ENCODE measurements around the gene DGKI. TPM values are rescaled to one million over a fixed set of nuclear protein-coding genes. Genes with fewer than 3 reads are reported as not detected.

DGKI gene
- polyA plus RNA-seq, 2 of the 4 experiments (the other 2 are of a cell fraction): 0.05 to 0.08 TPM

DNA sequence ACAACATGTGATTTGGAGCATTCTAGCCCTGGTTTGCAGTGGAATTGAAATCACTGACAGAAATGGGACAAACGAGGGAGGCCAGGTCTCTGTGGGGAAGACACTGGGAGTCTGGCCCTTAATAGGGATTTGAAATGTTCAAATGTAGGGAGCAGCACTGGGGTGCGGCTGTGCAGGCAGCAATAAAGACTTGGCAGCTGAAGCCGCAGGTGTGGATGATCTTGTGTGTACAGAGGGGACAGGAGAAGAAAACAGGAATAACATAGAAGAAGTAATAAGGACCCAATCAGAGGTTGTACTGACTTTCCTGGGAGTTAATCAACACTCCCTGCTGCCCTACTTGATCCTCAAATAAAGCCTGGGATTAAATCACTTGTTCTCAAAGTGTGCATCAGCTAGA, 375.6 kb downstream of the DGKI start:
- H3K4me2 ChIP-seq: no peak overlapping the region
- 0% methylated on average over 3 of the region's 3 CpGs for WGBS (ENCODE audit: missing lambda C conversion rate)
- H3K9me3 ChIP-seq: no peaks in the 10 kb centered on the region
- H3K4me1 ChIP-seq: no peaks in the 10 kb centered on the region
- ChIA-PET POLR2A (no interaction called here), CTCF (interaction anchor here (1.1 kb wide), 1 partner anchor 17 kb away, joined by 3 read pairs; no protein-coding TSS in a partner anchor)
- TF ChIP-seq MAZ (IDR thresholded peaks at IDR 0.05; ENCODE audit: borderline replicate concordance, low read depth, low read length) (no peak), SMC3 (IDR thresholded peaks at IDR 0.05) (no peak), CBX2 (IDR thresholded peaks at IDR 0.05; ENCODE audit: borderline replicate concordance, low read depth) (no peak), BHLHE40 (IDR thresholded peaks at IDR 0.05; ENCODE audit: low read depth, low read length) (no peak), HOXA7 (CRISPR knock-in tag; IDR thresholded peaks at IDR 0.05) (no peak), POLR2AphosphoS2 (conservative IDR thresholded peaks at IDR 0.05; ENCODE audit: low read length) (no peak), NPAS2 (CRISPR knock-in tag; IDR thresholded peaks at IDR 0.05; ENCODE audit: borderline replicate concordance) (no peak), FOXS1 (CRISPR knock-in tag; IDR thresholded peaks at IDR 0.05) (no peak), HEYL (CRISPR knock-in tag; IDR thresholded peaks at IDR 0.05) (no peak), NFE2L2 (conservative IDR thresholded peaks at IDR 0.05; ENCODE audit: low read length) (no peak), HDAC2 (IDR thresholded peaks at IDR 0.05) (no peak)
- TF ChIP-seq, protein P1, sequence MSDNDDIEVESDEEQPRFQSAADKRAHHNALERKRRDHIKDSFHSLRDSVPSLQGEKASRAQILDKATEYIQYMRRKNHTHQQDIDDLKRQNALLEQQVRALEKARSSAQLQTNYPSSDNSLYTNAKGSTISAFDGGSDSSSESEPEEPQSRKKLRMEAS (IDR thresholded peaks at IDR 0.05): no peak
- TF ChIP-seq, protein P2, sequence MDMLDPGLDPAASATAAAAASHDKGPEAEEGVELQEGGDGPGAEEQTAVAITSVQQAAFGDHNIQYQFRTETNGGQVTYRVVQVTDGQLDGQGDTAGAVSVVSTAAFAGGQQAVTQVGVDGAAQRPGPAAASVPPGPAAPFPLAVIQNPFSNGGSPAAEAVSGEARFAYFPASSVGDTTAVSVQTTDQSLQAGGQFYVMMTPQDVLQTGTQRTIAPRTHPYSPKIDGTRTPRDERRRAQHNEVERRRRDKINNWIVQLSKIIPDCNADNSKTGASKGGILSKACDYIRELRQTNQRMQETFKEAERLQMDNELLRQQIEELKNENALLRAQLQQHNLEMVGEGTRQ (IDR thresholded peaks at IDR 0.05): no peak
- TF ChIP-seq, protein P3, sequence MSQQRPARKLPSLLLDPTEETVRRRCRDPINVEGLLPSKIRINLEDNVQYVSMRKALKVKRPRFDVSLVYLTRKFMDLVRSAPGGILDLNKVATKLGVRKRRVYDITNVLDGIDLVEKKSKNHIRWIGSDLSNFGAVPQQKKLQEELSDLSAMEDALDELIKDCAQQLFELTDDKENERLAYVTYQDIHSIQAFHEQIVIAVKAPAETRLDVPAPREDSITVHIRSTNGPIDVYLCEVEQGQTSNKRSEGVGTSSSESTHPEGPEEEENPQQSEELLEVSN (IDR thresholded peaks at IDR 0.05; ENCODE audit: borderline replicate concordance, low read depth): no peak
- FAIRE-seq: no peak
- no peak for DNase-seq (ENCODE audit: low read depth in 1 of 2, low spot score in 1 of 2)
- H3K27ac ChIP-seq: no peak overlapping the region
- no peak overlapping the region for H3K4me3 ChIP-seq
- no peak for ATAC-seq

DNA sequence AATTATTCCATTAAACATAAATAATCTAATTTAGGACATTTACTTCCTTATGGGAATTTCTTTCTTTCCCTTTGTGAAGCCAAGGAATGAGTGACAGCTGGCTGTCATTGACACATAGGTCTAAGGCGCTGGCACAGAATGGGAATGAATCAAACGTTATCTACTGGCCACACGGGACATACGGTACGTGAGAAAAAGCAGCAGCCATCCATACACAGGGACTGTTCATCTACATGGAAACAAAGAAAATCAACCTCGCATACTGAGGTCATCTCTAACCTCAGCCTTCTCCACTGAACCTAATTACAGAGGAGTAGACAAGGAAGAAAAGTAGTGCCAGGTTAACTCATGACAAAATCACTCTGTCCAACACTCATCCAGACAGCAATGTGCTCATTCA, 376.9 kb downstream of the DGKI start:
- DNase-seq (ENCODE audit: low read depth in 1 of 2, low spot score in 1 of 2) (no peak), ATAC-seq (no peak), FAIRE-seq (no peak)
- Histone ChIP-seq H3K4me3 (no peak overlapping the region), H3K4me2 (no peak overlapping the region), H3K9me3 (no peaks in the 10 kb centered on the region), H3K27ac (no peak overlapping the region), H3K4me1 (no peaks in the 10 kb centered on the region)
- CTCF ChIA-PET: no interaction called here
- no peak for TF ChIP-seq KDM1A (IDR thresholded peaks at IDR 0.05; ENCODE audit: low read depth)
- TF ChIP-seq, protein P2 (IDR thresholded peaks at IDR 0.05): no peak
- TF ChIP-seq KDM5A (IDR thresholded peaks at IDR 0.05): no peak
- no peak for TF ChIP-seq TP53 (CRISPR knock-in tag; IDR thresholded peaks at IDR 0.05)
- TF ChIP-seq GATA3 (IDR thresholded peaks at IDR 0.05; ENCODE audit: borderline replicate concordance): no peak
- TF ChIP-seq POLR2A (IDR thresholded peaks at IDR 0.05; ENCODE audit: low read length): no peak
- TF ChIP-seq HOXB13 (CRISPR knock-in tag; IDR thresholded peaks at IDR 0.05; ENCODE audit: low read depth): no peak
- no peak for TF ChIP-seq CHD2 (IDR thresholded peaks at IDR 0.05; ENCODE audit: low read length, partially characterized antibody)
- TF ChIP-seq SMC3 (IDR thresholded peaks at IDR 0.05): no peak
- no peak for TF ChIP-seq FOXS1 (CRISPR knock-in tag; IDR thresholded peaks at IDR 0.05)
- TF ChIP-seq HEYL (CRISPR knock-in tag; IDR thresholded peaks at IDR 0.05): no peak
- POLR2A ChIA-PET: no interaction called here
- WGBS (ENCODE audit: missing lambda C conversion rate): 12% methylated on average over 6 of the region's 6 CpGs

DNA sequence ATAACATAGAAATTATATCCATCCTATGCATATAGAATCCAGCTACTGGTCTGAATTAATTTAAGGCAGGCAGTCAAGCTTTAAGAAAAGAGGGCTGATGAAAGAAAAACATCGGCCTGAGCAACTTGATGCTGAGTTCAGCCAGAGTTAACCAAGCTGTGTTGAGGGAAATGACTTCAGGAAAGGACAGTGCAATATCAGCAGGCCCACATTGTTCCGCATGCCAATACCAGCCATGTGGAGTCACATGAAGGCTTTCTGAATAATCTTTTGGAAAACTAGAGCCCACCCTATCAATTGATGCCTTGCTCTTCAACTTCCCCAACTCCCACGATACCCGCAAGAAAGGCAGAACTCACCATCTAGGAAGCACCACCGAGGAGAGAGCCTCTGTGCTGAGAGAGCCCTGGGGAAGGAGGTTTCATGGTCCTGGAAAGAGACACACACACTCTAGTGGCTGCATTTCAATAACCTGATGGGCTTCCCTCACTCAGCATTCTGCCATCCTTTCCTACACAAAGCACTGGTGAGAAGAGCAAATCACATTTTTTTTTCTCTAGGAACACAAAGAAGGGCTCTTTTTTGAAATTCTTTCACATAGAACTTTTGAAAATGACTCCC, 377.5 kb downstream of the DGKI start:
- FAIRE-seq (no peak), DNase-seq (ENCODE audit: low read depth in 1 of 2, low spot score in 1 of 2) (no peak), ATAC-seq (no peak)
- WGBS (ENCODE audit: missing lambda C conversion rate): 31% methylated on average over 5 of the region's 5 CpGs
- CTCF ChIA-PET: no interaction called here
- TF ChIP-seq HOXA7 (CRISPR knock-in tag; IDR thresholded peaks at IDR 0.05) (no peak), RCOR1 (IDR thresholded peaks at IDR 0.05; ENCODE audit: low read depth, low read length) (no peak), FOSL2 (IDR thresholded peaks at IDR 0.05) (no peak), FOSL2 (CRISPR knock-in tag; IDR thresholded peaks at IDR 0.05) (no peak), FOXS1 (CRISPR knock-in tag; IDR thresholded peaks at IDR 0.05) (no peak)
- POLR2A ChIA-PET: no interaction called here
- no peak overlapping the region for H3K27ac ChIP-seq
- H3K4me2 ChIP-seq: no peak overlapping the region
- H3K4me3 ChIP-seq: no peak overlapping the region
- H3K9me3 ChIP-seq: no peaks in the 10 kb centered on the region
- H3K4me1 ChIP-seq: no peaks in the 10 kb centered on the region
